WTC11 (cell line): ENCODE measurements around the gene DNAJA4. TPM values are rescaled to one million over a fixed set of nuclear protein-coding genes. Genes with fewer than 3 reads are reported as not detected.

ENCODE experiments used
- ATAC-seq: fragments of 200-7000 bp; cut with Tn5 transposase; 2 replicates; pipeline ENCODE4 v1.10.0; 2021; ENCODE audit warnings: mild to moderate bottlenecking, moderate library complexity
- CTCF ChIA-PET: fragments of 300-600 bp; sonication (Branson Sonifier 250); formaldehyde crosslinking; loops from one replicate; lab custom pipeline; 2021; ENCODE audit warnings: antibody characterized with exemption; lab: Charles Lee
- POLR2A ChIA-PET: fragments of 350-600 bp; sonication (Branson Sonifier 250); formaldehyde crosslinking; loops from one replicate; lab custom pipeline; 2021; ENCODE audit warnings: antibody characterized with exemption; lab: Charles Lee
- DNase-seq: peaks from one replicate; pipeline ENCODE4 v3.0.0; 2021; ENCODE audit warnings: low spot score
- H3K27ac Mint-ChIP-seq: 2 replicates; pipeline ENCODE4 v1.8.0; 2021; ENCODE audit warnings: mixed read lengths
- H3K27me3 Mint-ChIP-seq: 2 replicates; pipeline ENCODE4 v1.8.0; 2021; ENCODE audit warnings: low read depth, mild to moderate bottlenecking, moderate library complexity, mixed read lengths
- H3K36me3 Mint-ChIP-seq: 2 replicates; pipeline ENCODE4 v1.8.0; 2021; ENCODE audit warnings: mixed read lengths
- H3K4me1 Mint-ChIP-seq: 2 replicates; pipeline ENCODE4 v1.8.0; 2022; ENCODE audit warnings: mixed read lengths
- H3K4me3 Mint-ChIP-seq: 2 replicates; pipeline ENCODE4 v1.8.0; 2021; ENCODE audit warnings: mild to moderate bottlenecking, moderate library complexity, mixed read lengths
- H3K9me3 Mint-ChIP-seq: 2 replicates; pipeline ENCODE4 v1.8.0; 2021; ENCODE audit warnings: mixed read lengths
- ATF1 ChIP-seq: sonication (generic); formaldehyde crosslinking; IDR thresholded peaks from 2 replicates; pipeline ENCODE4 v1.8.1; 2023; ENCODE audit warnings: mild to moderate bottlenecking, moderate library complexity, missing genetic modification reagents
- CTCF ChIP-seq: fragments of 200-600 bp; IDR thresholded peaks from 2 replicates; pipeline ENCODE4 v1.8.0; 2022; ENCODE audit warnings: antibody characterized with exemption
- E2F1 ChIP-seq: sonication (generic); formaldehyde crosslinking; IDR thresholded peaks from 2 replicates; pipeline ENCODE4 v1.8.0; 2022; ENCODE audit warnings: mild to moderate bottlenecking, missing genetic modification reagents
- E2F4 ChIP-seq: sonication (generic); formaldehyde crosslinking; IDR thresholded peaks from 2 replicates; pipeline ENCODE4 v1.8.1; 2022; ENCODE audit warnings: low read depth, mild to moderate bottlenecking, moderate library complexity, missing genetic modification reagents, borderline replicate concordance
- E2F5 ChIP-seq: sonication (generic); formaldehyde crosslinking; IDR thresholded peaks from 2 replicates; pipeline ENCODE4 v1.8.1; 2022; ENCODE audit warnings: mild to moderate bottlenecking, moderate library complexity, missing genetic modification reagents
- ERG ChIP-seq: fragments of 250-450 bp; sonication (Bioruptor Pico); IDR thresholded peaks from 2 replicates; pipeline ENCODE4 v1.8.0; 2021; ENCODE audit warnings: mild to moderate bottlenecking
- FOXJ3 ChIP-seq: sonication (generic); formaldehyde crosslinking; IDR thresholded peaks from 2 replicates; pipeline ENCODE4 v1.9.0; 2021; ENCODE audit warnings: missing genetic modification reagents, mild to moderate bottlenecking, borderline replicate concordance
- FOXP1 ChIP-seq: sonication (generic); formaldehyde crosslinking; IDR thresholded peaks from 2 replicates; pipeline ENCODE4 v1.8.0; 2022; ENCODE audit warnings: missing genetic modification reagents, mild to moderate bottlenecking, moderate library complexity, borderline replicate concordance
- IRF1 ChIP-seq: sonication (generic); formaldehyde crosslinking; IDR thresholded peaks from 2 replicates; pipeline ENCODE4 v1.8.0; 2023; ENCODE audit warnings: missing genetic modification reagents
- PREB ChIP-seq: sonication (generic); formaldehyde crosslinking; IDR thresholded peaks from 2 replicates; pipeline ENCODE4 v1.8.1; 2022; ENCODE audit warnings: mild to moderate bottlenecking, missing genetic modification reagents, moderate library complexity, borderline replicate concordance
- PRRX2 ChIP-seq: fragments of 250-450 bp; sonication (Bioruptor Pico); IDR thresholded peaks from 2 replicates; pipeline ENCODE4 v1.8.0; 2021; ENCODE audit warnings: mild to moderate bottlenecking
- RELA ChIP-seq: sonication (generic); formaldehyde crosslinking; IDR thresholded peaks from 2 replicates; pipeline ENCODE4 v1.8.1; 2022; ENCODE audit warnings: missing genetic modification reagents, mild to moderate bottlenecking, borderline replicate concordance
- SMAD3 ChIP-seq: sonication (generic); formaldehyde crosslinking; IDR thresholded peaks from 2 replicates; pipeline ENCODE4 v1.8.0; 2022; ENCODE audit warnings: missing genetic modification reagents, mild to moderate bottlenecking, borderline replicate concordance
- SMAD4 ChIP-seq: sonication (generic); formaldehyde crosslinking; IDR thresholded peaks from 2 replicates; pipeline ENCODE4 v1.8.0; 2022; ENCODE audit warnings: mild to moderate bottlenecking, missing genetic modification reagents
- STAT6 ChIP-seq: sonication (generic); formaldehyde crosslinking; conservative IDR thresholded peaks from 2 replicates; pipeline ENCODE4 v1.8.1; 2023; ENCODE audit warnings: mild to moderate bottlenecking, low read depth, missing genetic modification reagents, moderate library complexity
- ZNF219 ChIP-seq: sonication (generic); formaldehyde crosslinking; IDR thresholded peaks from 2 replicates; pipeline ENCODE4 v1.8.0; 2023; ENCODE audit warnings: missing genetic modification reagents, mild to moderate bottlenecking, borderline replicate concordance
- ZNF396 ChIP-seq: fragments of 250-450 bp; sonication (Bioruptor Pico); IDR thresholded peaks from 2 replicates; pipeline ENCODE4 v1.8.0; 2021; ENCODE audit warnings: mild to moderate bottlenecking, moderate library complexity, borderline replicate concordance
- ZNF423 ChIP-seq: fragments of 250-450 bp; sonication (Bioruptor Pico); IDR thresholded peaks from 2 replicates; pipeline ENCODE4 v2.1.2; 2022; ENCODE audit warnings: mild to moderate bottlenecking, moderate library complexity
- ZNF512 ChIP-seq: sonication (generic); formaldehyde crosslinking; IDR thresholded peaks from 2 replicates; pipeline ENCODE4 v1.8.1; 2022; ENCODE audit warnings: missing genetic modification reagents, borderline replicate concordance
- total RNA-seq: library from RNA; stranded (reverse); gene quantifications from 3 replicates; pipeline ENCODE4 v1.2.3, GENCODE V29; 2021

The DNAJA4 gene
- total RNA-seq, 1 experiment from 2014 or later = 7.8 TPM

GRCh38 chr15:78251136-78251535 lies 13.2 kb upstream of the DNAJA4 start:
- Mint-ChIP-seq H3K27me3 (peaks cover 3% of the 10 kb centered on the region), H3K4me3 (no peak overlapping the region), H3K4me1 (no peaks in the 10 kb centered on the region), H3K36me3 (peaks cover 5% of the 10 kb centered on the region), H3K27ac (no peak overlapping the region)
- ATAC-seq (no peak), DNase-seq (no peak)
- CTCF ChIA-PET = interaction anchor here (1.0 to 1.2 kb wide), 2 partner anchors 9 to 55 kb away, joined by 3 to 4 read pairs; no protein-coding TSS in a partner anchor
- POLR2A ChIA-PET = no interaction called here
- TF ChIP-seq PREB (no peak), ZNF396 (CRISPR knock-in tag) (no peak), ERG (CRISPR knock-in tag) (no peak), ZNF219 (CRISPR knock-in tag) (no peak), SMAD3 (CRISPR knock-in tag) (no peak), FOXP1 (CRISPR knock-in tag) (no peak), CTCF (no peak), E2F4 (CRISPR knock-in tag) (no peak), PRRX2 (CRISPR knock-in tag) (no peak), ZNF512 (no peak)
- TF ChIP-seq, all 79 proteins: peak for 0
- peaks cover 10% of the 10 kb centered on the region for H3K9me3 Mint-ChIP-seq

- Mint-ChIP-seq H3K4me1 (peaks cover 3% of the 10 kb centered on the region; the same call in 1 of the 2 replicates), H3K36me3 (no peaks in the 10 kb centered on the region), H3K27ac (no peak overlapping the region), H3K9me3 (no peaks in the 10 kb centered on the region), H3K27me3 (peaks cover 6% of the 10 kb centered on the region; the same call in 1 of the 2 replicates), H3K4me3 (no peak overlapping the region)
- ChIA-PET POLR2A (no interaction called here), CTCF (no interaction called here)
- DNase-seq = no peak
- no peak for ATAC-seq
- TF ChIP-seq IRF1 (CRISPR knock-in tag) (no peak), SMAD4 (no peak), ZNF423 (no peak), E2F5 (CRISPR knock-in tag) (no peak), FOXJ3 (CRISPR knock-in tag) (no peak), E2F1 (CRISPR knock-in tag) (no peak), PREB (no peak), RELA (CRISPR knock-in tag) (no peak), STAT6 (no peak), ATF1 (CRISPR knock-in tag) (no peak)
Observed at GRCh38 chr15:78255421-78256043, 8.8 kb upstream of the DNAJA4 start.
